ENCODE results near the gene CTNNA3.

The CTNNA3 gene

GRCh38 chr10:67087135-67087425 lies 608.9 kb downstream of the CTNNA3 start:
- Histone ChIP-seq H3K9me2 (replicated peaks; ENCODE audit: control insufficient read depth, low read length) (no peaks in the 10 kb centered on the region), H3K27me3 (ENCODE audit: control insufficient read depth, low read length) (no peaks in the 10 kb centered on the region), H3K9me3 (ENCODE audit: control insufficient read depth, insufficient read depth, low read length) (no peaks in the 10 kb centered on the region), H3K4me1 (ENCODE audit: control insufficient read depth, low read length) (no peaks in the 10 kb centered on the region), H3F3A (ENCODE audit: control insufficient read depth, insufficient read depth) (no peaks in the 10 kb centered on the region), H3K4me3 (ENCODE audit: low read length) (no peak overlapping the region), H3K4me2 (ENCODE audit: low read length) (no peak overlapping the region), H4K20me1 (ENCODE audit: control insufficient read depth, insufficient read depth, low read depth, low read length) (no peaks in the 10 kb centered on the region), H3K27ac (ENCODE audit: low read depth, low read length) (no peak overlapping the region), H3K79me2 (ENCODE audit: control insufficient read depth, low read length) (no peaks in the 10 kb centered on the region), H3K36me3 (ENCODE audit: control insufficient read depth, low read length) (no peaks in the 10 kb centered on the region)
- no peak for TF ChIP-seq CTCF (IDR thresholded peaks at IDR 0.05; ENCODE audit: low read depth, low read length, poor library complexity, severe bottlenecking)
- TF ChIP-seq EZH2phosphoT487 (IDR thresholded peaks at IDR 0.05; ENCODE audit: borderline replicate concordance, low read length), result no peak

GRCh38 chr10:67086327-67087134 lies 609.5 kb downstream of the CTNNA3 start:
- no peaks in the 10 kb centered on the region for H3K36me3 ChIP-seq (ENCODE audit: control insufficient read depth, low read length)
- no peaks in the 10 kb centered on the region for H3K9me3 ChIP-seq (ENCODE audit: control insufficient read depth, insufficient read depth, low read length)
- no peaks in the 10 kb centered on the region for H3K79me2 ChIP-seq (ENCODE audit: control insufficient read depth, low read length)
- H3F3A ChIP-seq (ENCODE audit: control insufficient read depth, insufficient read depth), result no peaks in the 10 kb centered on the region
- H4K20me1 ChIP-seq (ENCODE audit: control insufficient read depth, insufficient read depth, low read depth, low read length), result no peaks in the 10 kb centered on the region
- TF ChIP-seq EZH2phosphoT487 (IDR thresholded peaks at IDR 0.05; ENCODE audit: borderline replicate concordance, low read length), result no peak
- TF ChIP-seq CTCF (IDR thresholded peaks at IDR 0.05; ENCODE audit: low read depth, low read length, poor library complexity, severe bottlenecking), result no peak
- no peak overlapping the region for H3K4me2 ChIP-seq (ENCODE audit: low read length)
- H3K27me3 ChIP-seq (ENCODE audit: control insufficient read depth, low read length), result no peaks in the 10 kb centered on the region
- no peak overlapping the region for H3K27ac ChIP-seq (ENCODE audit: low read depth, low read length)
- no peak overlapping the region for H3K4me3 ChIP-seq (ENCODE audit: low read length)
- H3K4me1 ChIP-seq (ENCODE audit: control insufficient read depth, low read length), result no peaks in the 10 kb centered on the region
- H3K9me2 ChIP-seq (replicated peaks; ENCODE audit: control insufficient read depth, low read length), result no peaks in the 10 kb centered on the region

GRCh38 chr10:67079126-67079525 lies 616.9 kb downstream of the CTNNA3 start:
- Histone ChIP-seq H3K36me3 (ENCODE audit: control insufficient read depth, low read length) (no peaks in the 10 kb centered on the region), H3K9me3 (ENCODE audit: control insufficient read depth, insufficient read depth, low read length) (no peaks in the 10 kb centered on the region), H3K79me2 (ENCODE audit: control insufficient read depth, low read length) (no peaks in the 10 kb centered on the region), H3F3A (ENCODE audit: control insufficient read depth, insufficient read depth) (no peaks in the 10 kb centered on the region), H3K4me2 (ENCODE audit: low read length) (no peak overlapping the region), H4K20me1 (ENCODE audit: control insufficient read depth, insufficient read depth, low read depth, low read length) (no peaks in the 10 kb centered on the region), H3K4me1 (ENCODE audit: control insufficient read depth, low read length) (no peaks in the 10 kb centered on the region), H3K27me3 (ENCODE audit: control insufficient read depth, low read length) (no peaks in the 10 kb centered on the region), H3K9me2 (replicated peaks; ENCODE audit: control insufficient read depth, low read length) (no peaks in the 10 kb centered on the region), H3K27ac (ENCODE audit: low read depth, low read length) (no peak overlapping the region), H3K4me3 (ENCODE audit: low read length) (no peak overlapping the region)
- no peak for TF ChIP-seq CTCF (IDR thresholded peaks at IDR 0.05; ENCODE audit: low read depth, low read length, poor library complexity, severe bottlenecking)
- no peak for TF ChIP-seq EZH2phosphoT487 (IDR thresholded peaks at IDR 0.05; ENCODE audit: borderline replicate concordance, low read length)

All from DOHH2 (cell line).